Activated B cell treated with CpG ODN at 0.5 μM for 24 hours (primary cell): ENCODE measurements around the gene IGSF21. TPM values are rescaled to one million over a fixed set of nuclear protein-coding genes. Genes with fewer than 3 reads are reported as not detected.

Source experiments
- ATAC-seq: fragments of 200-7000 bp; cut with Tn5 transposase; one replicate; pipeline ENCODE4 v1.10.0; 2021; ENCODE audit warnings: low read depth, mild to moderate bottlenecking, moderate library complexity
- CTCF ChIA-PET: fragments of 350-600 bp; sonication (Branson Sonifier 250); formaldehyde crosslinking; loops from one replicate; lab custom pipeline; 2021; ENCODE audit warnings: antibody characterized with exemption; lab: Charles Lee
- POLR2A ChIA-PET: fragments of 350-600 bp; sonication (Branson Sonifier 250); formaldehyde crosslinking; loops from one replicate; lab custom pipeline; 2021; ENCODE audit warnings: antibody characterized with exemption; lab: Charles Lee
- DNase-seq: peaks from one replicate; pipeline ENCODE4 v3.0.0; 2022
- H3K27ac Mint-ChIP-seq: one replicate; pipeline ENCODE4 v1.8.0; 2020; ENCODE audit warnings: mixed read lengths
- H3K27me3 Mint-ChIP-seq: one replicate; pipeline ENCODE4 v1.8.0; 2021; ENCODE audit warnings: mixed read lengths
- H3K36me3 Mint-ChIP-seq: one replicate; pipeline ENCODE4 v1.8.0; 2021; ENCODE audit warnings: low read depth, mixed read lengths
- H3K4me1 Mint-ChIP-seq: one replicate; pipeline ENCODE4 v1.8.0; 2021; ENCODE audit warnings: mixed read lengths
- H3K4me3 Mint-ChIP-seq: one replicate; pipeline ENCODE4 v1.8.0; 2020; ENCODE audit warnings: mild to moderate bottlenecking, mixed read lengths
- H3K9me3 Mint-ChIP-seq: one replicate; pipeline ENCODE4 v1.8.0; 2020; ENCODE audit warnings: mixed read lengths
- CTCF ChIP-seq: fragments of 200-600 bp; IDR thresholded peaks from one replicate; pipeline ENCODE4 v1.8.0; 2022; ENCODE audit warnings: antibody characterized with exemption, mild to moderate bottlenecking
- intact Hi-C: fragments of 100-400 bp; cut with micrococcal nuclease; formaldehyde crosslinking; loops from one replicate; pipeline ENCODE4 v1.15.1; 2024
- total RNA-seq: library from RNA; stranded (reverse); gene quantifications from 2 replicates; pipeline ENCODE4 v1.2.3, GENCODE V29; 2022

The IGSF21 gene
- total RNA-seq, 1 donor from 2014 or later = not detected

DNA sequence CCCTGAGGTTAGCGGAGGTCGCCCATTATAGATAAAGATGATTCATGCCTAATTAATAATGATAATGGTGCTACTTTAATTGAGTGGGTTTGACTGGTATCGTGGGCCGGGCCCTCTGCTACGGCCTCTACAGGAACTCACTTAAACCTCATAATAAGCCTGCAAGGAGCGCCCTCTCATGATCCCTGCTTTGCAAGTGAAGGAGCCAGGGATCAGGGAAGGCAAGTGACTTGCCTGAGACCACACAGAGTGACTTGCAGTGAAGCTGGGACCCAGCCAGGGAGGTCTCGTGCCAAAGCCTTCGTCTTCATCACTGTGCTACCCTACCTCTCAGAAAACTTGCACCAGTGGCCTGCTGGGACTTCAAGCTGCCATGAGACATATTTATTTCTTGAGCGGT lies 206.8 kb downstream of the IGSF21 start:
- CTCF ChIA-PET = no interaction called here

DNA sequence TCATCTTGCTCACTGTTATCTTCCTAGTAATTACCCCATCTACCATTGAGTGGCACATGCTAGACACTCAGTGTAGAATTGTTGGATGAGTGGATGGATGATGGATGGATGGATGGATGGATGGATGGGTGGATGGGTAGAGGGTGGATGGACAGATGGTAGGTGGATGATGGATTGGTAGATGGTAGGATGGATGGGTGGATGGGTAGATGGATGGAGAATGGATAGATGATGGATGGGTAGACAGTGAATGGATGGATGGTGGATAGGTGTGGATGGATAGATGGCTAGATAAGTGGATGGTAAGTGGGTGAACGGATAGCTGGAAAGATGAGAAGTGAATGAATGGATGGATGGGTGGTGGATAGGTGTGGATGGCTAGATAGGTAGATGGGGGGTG lies 207.9 kb downstream of the IGSF21 start:
- Mint-ChIP-seq H3K9me3 (peaks cover 9% of the 10 kb centered on the region), H3K4me3 (no peak overlapping the region), H3K27me3 (peaks cover 2% of the 10 kb centered on the region), H3K4me1 (no peaks in the 10 kb centered on the region), H3K36me3 (no peaks in the 10 kb centered on the region), H3K27ac (no peak overlapping the region)
- ATAC-seq (no peak), DNase-seq (no peak)
- POLR2A ChIA-PET = no interaction called here
- intact Hi-C loops = no loop called here
- TF ChIP-seq CTCF = no peak
- CTCF ChIA-PET = no interaction called here

More for the DNA sequence above, 206.8 kb downstream of the IGSF21 start:
- ATAC-seq (no peak), DNase-seq (no peak)
- TF ChIP-seq CTCF = no peak
- H3K27me3 Mint-ChIP-seq = peaks cover 2% of the 10 kb centered on the region
- H3K4me3 Mint-ChIP-seq = no peak overlapping the region
- no peaks in the 10 kb centered on the region for H3K4me1 Mint-ChIP-seq
- no peaks in the 10 kb centered on the region for H3K36me3 Mint-ChIP-seq
- POLR2A ChIA-PET = no interaction called here
- H3K9me3 Mint-ChIP-seq = peaks cover 9% of the 10 kb centered on the region
- H3K27ac Mint-ChIP-seq = no peak overlapping the region
- intact Hi-C loops = no loop called here

- no peak for ATAC-seq
- POLR2A ChIA-PET = no interaction called here
- intact Hi-C loops = no loop called here
Observed at GRCh38 chr1:18316764-18317163, 209.2 kb downstream of the IGSF21 start.

DNA sequence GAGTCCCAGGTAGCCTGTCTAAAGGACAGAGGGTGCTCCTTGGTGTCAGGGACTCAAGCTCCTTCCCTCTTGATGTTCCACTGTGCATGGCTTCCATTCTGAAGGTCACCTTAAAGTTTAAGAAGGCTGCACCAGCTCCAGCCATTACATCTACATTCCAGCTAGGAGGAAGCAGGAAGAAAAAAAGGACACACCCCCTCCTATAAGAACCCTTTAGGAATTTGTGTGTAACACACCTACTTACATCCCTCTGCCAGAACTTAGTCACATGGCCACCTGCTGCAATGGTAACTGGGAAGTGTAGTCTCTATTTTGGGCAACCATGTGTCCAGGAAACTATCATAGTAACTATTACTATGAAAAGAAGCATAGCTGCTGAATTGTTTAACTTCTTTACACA lies 211.5 kb downstream of the IGSF21 start:
- Mint-ChIP-seq H3K36me3 (no peaks in the 10 kb centered on the region), H3K4me3 (no peak overlapping the region), H3K27me3 (peaks cover 3% of the 10 kb centered on the region), H3K4me1 (no peaks in the 10 kb centered on the region), H3K27ac (no peak overlapping the region), H3K9me3 (peaks cover 6% of the 10 kb centered on the region)
- no peak for TF ChIP-seq CTCF
- ChIA-PET CTCF (no interaction called here), POLR2A (no interaction called here)
- intact Hi-C loops = no loop called here
- DNase-seq (no peak), ATAC-seq (no peak)

More at GRCh38 chr1:18316764-18317163, 209.2 kb downstream of the IGSF21 start:
- Mint-ChIP-seq H3K9me3 (peaks cover 8% of the 10 kb centered on the region), H3K36me3 (no peaks in the 10 kb centered on the region), H3K27me3 (peaks cover 2% of the 10 kb centered on the region), H3K27ac (no peak overlapping the region), H3K4me3 (no peak overlapping the region), H3K4me1 (no peaks in the 10 kb centered on the region)
- DNase-seq = no peak
- CTCF ChIA-PET = no interaction called here
- no peak for TF ChIP-seq CTCF

GRCh38 chr1:18320051-18320450 lies 212.5 kb downstream of the IGSF21 start:
- CTCF ChIA-PET = no interaction called here
- ATAC-seq (no peak), DNase-seq (no peak)
- Mint-ChIP-seq H3K36me3 (no peaks in the 10 kb centered on the region), H3K4me3 (no peak overlapping the region), H3K27me3 (peaks cover 3% of the 10 kb centered on the region), H3K4me1 (no peaks in the 10 kb centered on the region), H3K27ac (no peak overlapping the region), H3K9me3 (peaks cover 6% of the 10 kb centered on the region)
- intact Hi-C loops = no loop called here
- POLR2A ChIA-PET = no interaction called here
- TF ChIP-seq CTCF = no peak
